Measurements from ENCODE around the gene ADAM15. TPM values are rescaled to one million over a fixed set of nuclear protein-coding genes. Genes with fewer than 3 reads are reported as not detected.

Gene ADAM15
- total and polyA plus RNA-seq, 4 donors: 49.5 to 233 (median 160) TPM

DNA sequence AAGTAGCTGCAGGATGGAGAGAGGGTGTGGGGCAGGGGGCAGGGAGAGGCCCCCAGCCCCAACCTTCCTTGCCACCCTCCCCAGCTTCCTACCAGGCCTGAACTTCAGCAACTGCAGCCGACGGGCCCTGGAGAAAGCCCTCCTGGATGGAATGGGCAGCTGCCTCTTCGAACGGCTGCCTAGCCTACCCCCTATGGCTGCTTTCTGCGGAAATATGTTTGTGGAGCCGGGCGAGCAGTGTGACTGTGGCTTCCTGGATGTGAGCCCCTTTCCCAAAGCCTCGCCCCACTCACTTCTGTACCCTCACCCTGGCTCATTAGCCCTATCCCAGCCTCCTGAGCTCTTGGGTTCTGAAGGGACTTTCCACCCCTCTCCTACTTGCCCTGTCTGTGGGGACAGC is 6.0 kb downstream of the ADAM15 start:
- H3K36me3 ChIP-seq (ENCODE audit: control insufficient read depth in 4 of 4, insufficient read depth in 4 of 4, low read length in 4 of 4): peaks cover 0 to 55% (median 4%) of the 10 kb centered on the region in 4 donors
- peaks cover 0 to 4% (median 0%) of the 10 kb centered on the region in 3 donors for H3K27me3 ChIP-seq (ENCODE audit: control insufficient read depth in 3 of 3, insufficient read depth in 3 of 3, low read length in 2 of 3)
- H3K4me3 ChIP-seq: no peak overlapping the region
- no peak for TF ChIP-seq CTCF (IDR thresholded peaks at IDR 0.05; ENCODE audit: control extremely low read depth, extremely low read depth)
- peaks cover 0 to 16% (median 6%) of the 10 kb centered on the region in 5 donors for H3K4me1 ChIP-seq (ENCODE audit: control insufficient read depth in 5 of 5, insufficient read depth in 5 of 5, low read length in 5 of 5)
- ATAC-seq (ENCODE audit: insufficient read depth, low FRiP score) (no peak), DNase-seq (no peak)
- WGBS, 2 donors: 95 to 97% methylated on average over 8 of the region's 8 CpGs
- H3K9me3 ChIP-seq (ENCODE audit: control insufficient read depth in 4 of 4, insufficient read depth in 3 of 4, low read length in 3 of 4): peaks cover 0 to 2% (median 0%) of the 10 kb centered on the region in 4 donors
- H3K27ac ChIP-seq (ENCODE audit: low read depth in 1 of 2, low read length in 1 of 2): no peak overlapping the region
- H3K9ac ChIP-seq (ENCODE audit: insufficient read depth in 1 of 2, low read length in 2 of 2): no peak overlapping the region

DNA sequence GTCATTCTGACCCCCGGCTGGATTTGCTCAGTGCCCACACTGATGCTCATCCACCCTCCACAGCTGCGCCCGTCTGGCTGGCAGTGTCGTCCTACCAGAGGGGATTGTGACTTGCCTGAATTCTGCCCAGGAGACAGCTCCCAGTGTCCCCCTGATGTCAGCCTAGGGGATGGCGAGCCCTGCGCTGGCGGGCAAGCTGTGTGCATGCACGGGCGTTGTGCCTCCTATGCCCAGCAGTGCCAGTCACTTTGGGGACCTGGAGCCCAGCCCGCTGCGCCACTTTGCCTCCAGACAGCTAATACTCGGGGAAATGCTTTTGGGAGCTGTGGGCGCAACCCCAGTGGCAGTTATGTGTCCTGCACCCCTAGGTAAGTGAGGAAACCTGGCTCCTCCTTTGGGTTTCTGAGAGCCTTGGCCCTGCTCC is 6.7 kb downstream of the ADAM15 start:
- H3K9me3 ChIP-seq (ENCODE audit: control insufficient read depth in 4 of 4, insufficient read depth in 3 of 4, low read length in 3 of 4): peaks cover 0 to 2% (median 0%) of the 10 kb centered on the region in 4 donors
- H3K4me1 ChIP-seq (ENCODE audit: control insufficient read depth in 5 of 5, insufficient read depth in 5 of 5, low read length in 5 of 5): peaks cover 0 to 15% (median 5%) of the 10 kb centered on the region in 5 donors
- no peak for ATAC-seq (ENCODE audit: insufficient read depth, low FRiP score)
- no peak for DNase-seq
- WGBS, 2 donors: 94 to 99% methylated on average over 13 of the region's 13 CpGs
- no peak overlapping the region for H3K27ac ChIP-seq (ENCODE audit: low read depth in 1 of 2, low read length in 1 of 2)
- H3K27me3 ChIP-seq (ENCODE audit: control insufficient read depth in 3 of 3, insufficient read depth in 3 of 3, low read length in 2 of 3): peaks cover 0 to 4% (median 0%) of the 10 kb centered on the region in 3 donors
- H3K9ac ChIP-seq (ENCODE audit: insufficient read depth in 1 of 2, low read length in 2 of 2): no peak overlapping the region
- no peak for TF ChIP-seq CTCF (IDR thresholded peaks at IDR 0.05; ENCODE audit: control extremely low read depth, extremely low read depth)
- H3K4me3 ChIP-seq: no peak overlapping the region
- H3K36me3 ChIP-seq (ENCODE audit: control insufficient read depth in 4 of 4, insufficient read depth in 4 of 4, low read length in 4 of 4): peaks cover 0 to 55% (median 4%) of the 10 kb centered on the region in 4 donors

DNA sequence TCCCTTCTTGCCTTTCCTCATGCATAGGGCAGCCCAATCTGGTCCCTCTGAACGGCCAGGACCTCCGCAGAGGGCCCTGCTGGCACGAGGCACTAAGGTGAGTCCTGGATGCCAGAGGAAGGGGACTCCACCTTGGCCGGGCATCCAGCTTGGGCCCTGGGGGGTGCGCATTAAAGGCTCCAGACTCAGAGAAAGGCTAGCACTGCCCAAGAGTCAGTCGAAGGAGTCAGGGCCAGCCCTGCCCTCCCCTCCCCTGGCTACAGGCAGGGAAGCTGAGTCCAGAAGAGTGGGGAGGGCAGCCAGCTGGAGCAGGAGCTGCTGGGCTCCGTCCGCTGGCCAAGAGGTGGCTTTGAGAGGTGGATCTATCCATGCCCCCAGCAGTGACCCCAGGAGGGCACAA is 9.6 kb downstream of the ADAM15 start:
- no peak for DNase-seq

More for the DNA sequence above, 9.6 kb downstream of the ADAM15 start:
- Histone ChIP-seq H3K9ac (ENCODE audit: insufficient read depth in 1 of 2, low read length in 2 of 2) (no peak overlapping the region), H3K27ac (ENCODE audit: low read depth in 1 of 2, low read length in 1 of 2) (no peak overlapping the region), H3K36me3 (ENCODE audit: control insufficient read depth in 4 of 4, insufficient read depth in 4 of 4, low read length in 4 of 4) (peaks cover 0 to 42% (median 3%) of the 10 kb centered on the region in 4 donors), H3K9me3 (ENCODE audit: control insufficient read depth in 4 of 4, insufficient read depth in 3 of 4, low read length in 3 of 4) (peaks cover 0 to 2% (median 0%) of the 10 kb centered on the region in 4 donors), H3K27me3 (ENCODE audit: control insufficient read depth in 3 of 3, insufficient read depth in 3 of 3, low read length in 2 of 3) (peaks cover 0 to 4% (median 0%) of the 10 kb centered on the region in 3 donors), H3K4me1 (ENCODE audit: control insufficient read depth in 5 of 5, insufficient read depth in 5 of 5, low read length in 5 of 5) (peaks cover 0 to 31% (median 10%) of the 10 kb centered on the region in 5 donors), H3K4me3 (no peak overlapping the region)
- no peak for ATAC-seq (ENCODE audit: insufficient read depth, low FRiP score)
- TF ChIP-seq CTCF (IDR thresholded peaks at IDR 0.05; ENCODE audit: control extremely low read depth, extremely low read depth): no peak
- 87 to 92% methylated on average over 8 of the region's 8 CpGs for WGBS, 2 donors

Measured in lung (tissue), 12 donors.